RWPE2 (cell line): Measurements from ENCODE around the gene RASGRP2.

Experiments used
- ATAC-seq: fragments of 200-7000 bp; cut with Tn5 transposase; 3 replicates; pipeline ENCODE4 v1.9.1; 2021; ENCODE audit warnings: low read depth
- DNase-seq: peaks from one replicate; pipeline ENCODE4 v3.0.0-alpha.2; 2020; ENCODE audit warnings: low spot score
- H3K27ac ChIP-seq: fragments of 450-650 bp; 2 replicates; pipeline ENCODE4 v1.5.1; 2017; ENCODE audit warnings: mild to moderate bottlenecking; ENCODE audit not compliant: poor library complexity, severe bottlenecking
- H3K27me3 ChIP-seq: fragments of 250-450 bp; sonication (Bioruptor Pico); 2 replicates; pipeline ENCODE4 v1.5.1; 2021; ENCODE audit warnings: mild to moderate bottlenecking, moderate library complexity; ENCODE audit not compliant: insufficient read depth, poor library complexity, severe bottlenecking
- H3K36me3 ChIP-seq: fragments of 250-450 bp; sonication (Bioruptor Pico); 2 replicates; pipeline ENCODE4 v1.5.1; 2020; ENCODE audit warnings: low read depth, mild to moderate bottlenecking, moderate library complexity
- H3K4me1 ChIP-seq: fragments of 250-450 bp; sonication (Bioruptor Pico); 2 replicates; pipeline ENCODE4 v1.5.1; 2021; ENCODE audit warnings: mild to moderate bottlenecking, moderate library complexity; ENCODE audit not compliant: insufficient read depth, poor library complexity, severe bottlenecking
- H3K4me3 ChIP-seq: fragments of 250-450 bp; sonication (Bioruptor Pico); 2 replicates; pipeline ENCODE4 v1.5.1; 2021; ENCODE audit warnings: mild to moderate bottlenecking, moderate library complexity; ENCODE audit not compliant: severe bottlenecking
- H3K9me3 ChIP-seq: fragments of 250-450 bp; sonication (Bioruptor Pico); 2 replicates; pipeline ENCODE4 v1.5.1; 2021; ENCODE audit warnings: mild to moderate bottlenecking, moderate library complexity; ENCODE audit not compliant: severe bottlenecking
- CTCF ChIP-seq: fragments of 450-650 bp; IDR thresholded peaks from one replicate; pipeline ENCODE4 v1.5.1; 2017; ENCODE audit warnings: mild to moderate bottlenecking, moderate library complexity; ENCODE audit not compliant: poor library complexity, severe bottlenecking

The RASGRP2 gene

GRCh38 chr11:64711956-64712362, 32.0 kb downstream of the RASGRP2 start:
- H3K27me3 ChIP-seq: peaks cover 33% of the 10 kb centered on the region
- TF ChIP-seq CTCF: no peak
- H3K27ac ChIP-seq: no peak overlapping the region
- no peaks in the 10 kb centered on the region for H3K9me3 ChIP-seq
- no peak overlapping the region for H3K4me3 ChIP-seq
- H3K36me3 ChIP-seq: no peaks in the 10 kb centered on the region
- no peaks in the 10 kb centered on the region for H3K4me1 ChIP-seq
- ATAC-seq: no peak
- DNase-seq: no peak

- Histone ChIP-seq H3K9me3 (no peaks in the 10 kb centered on the region), H3K36me3 (no peaks in the 10 kb centered on the region), H3K4me3 (no peak overlapping the region), H3K27me3 (peaks cover 31% of the 10 kb centered on the region), H3K4me1 (no peaks in the 10 kb centered on the region), H3K27ac (no peak overlapping the region)
- no peak for ATAC-seq
- DNase-seq: no peak
- no peak for TF ChIP-seq CTCF
These were observed 32.6 kb downstream of the RASGRP2 start for GRCh38 chr11:64711138-64711955.

GRCh38 chr11:64710418-64711137, 33.4 kb downstream of the RASGRP2 start:
- no peaks in the 10 kb centered on the region for H3K4me1 ChIP-seq
- no peaks in the 10 kb centered on the region for H3K9me3 ChIP-seq
- peaks cover 26% of the 10 kb centered on the region for H3K27me3 ChIP-seq
- H3K4me3 ChIP-seq: no peak overlapping the region
- no peak for TF ChIP-seq CTCF
- H3K27ac ChIP-seq: no peak overlapping the region
- ATAC-seq: 0 out of 3 replicates have a peak, but pooled peaks have one; percentile 21
- DNase-seq: no peak
- no peaks in the 10 kb centered on the region for H3K36me3 ChIP-seq

GRCh38 chr11:64705501-64705900, 38.4 kb downstream of the RASGRP2 start:
- ATAC-seq (no peak), DNase-seq (no peak)
- no peak for TF ChIP-seq CTCF
- H3K27me3 ChIP-seq: no peaks in the 10 kb centered on the region
- H3K4me1 ChIP-seq: no peaks in the 10 kb centered on the region
- H3K27ac ChIP-seq: no peak overlapping the region
- H3K4me3 ChIP-seq: no peak overlapping the region
- no peaks in the 10 kb centered on the region for H3K9me3 ChIP-seq
- no peaks in the 10 kb centered on the region for H3K36me3 ChIP-seq
